Measurements from ENCODE around the gene PRMT1.

PRMT1 gene

DNA sequence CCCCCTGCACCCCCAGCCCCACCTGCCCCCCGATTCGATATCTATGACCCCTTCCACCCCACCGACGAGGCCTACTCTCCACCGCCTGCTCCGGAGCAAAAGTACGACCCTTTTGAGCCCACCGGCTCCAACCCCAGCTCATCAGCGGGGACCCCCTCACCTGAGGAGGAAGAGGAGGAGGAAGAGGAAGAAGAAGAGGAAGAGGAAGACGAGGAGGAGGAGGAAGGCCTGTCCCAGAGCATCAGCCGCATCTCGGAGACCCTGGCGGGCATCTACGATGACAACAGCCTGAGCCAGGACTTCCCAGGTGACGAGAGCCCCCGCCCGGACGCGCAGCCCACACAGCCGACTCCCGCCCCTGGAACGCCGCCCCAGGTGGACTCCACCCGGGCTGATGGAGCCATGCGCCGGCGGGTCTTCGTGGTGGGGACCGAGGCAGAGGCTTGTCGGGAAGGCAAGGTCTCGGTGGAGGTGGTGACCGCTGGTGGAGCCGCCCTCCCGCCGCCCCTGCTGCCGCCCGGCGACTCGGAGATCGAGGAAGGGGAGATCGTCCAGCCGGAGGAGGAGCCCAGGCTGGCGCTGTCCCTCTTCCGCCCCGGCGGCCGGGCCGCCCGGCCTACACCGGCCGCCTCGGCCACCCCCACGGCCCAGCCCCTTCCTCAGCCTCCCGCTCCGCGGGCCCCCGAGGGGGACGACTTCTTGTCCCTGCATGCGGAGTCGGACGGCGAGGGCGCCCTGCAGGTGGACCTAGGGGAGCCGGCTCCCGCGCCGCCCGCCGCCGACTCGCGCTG, 25.8 kb upstream of the PRMT1 start:
- DNase-seq (ENCODE audit: low read depth): no peak

DNA sequence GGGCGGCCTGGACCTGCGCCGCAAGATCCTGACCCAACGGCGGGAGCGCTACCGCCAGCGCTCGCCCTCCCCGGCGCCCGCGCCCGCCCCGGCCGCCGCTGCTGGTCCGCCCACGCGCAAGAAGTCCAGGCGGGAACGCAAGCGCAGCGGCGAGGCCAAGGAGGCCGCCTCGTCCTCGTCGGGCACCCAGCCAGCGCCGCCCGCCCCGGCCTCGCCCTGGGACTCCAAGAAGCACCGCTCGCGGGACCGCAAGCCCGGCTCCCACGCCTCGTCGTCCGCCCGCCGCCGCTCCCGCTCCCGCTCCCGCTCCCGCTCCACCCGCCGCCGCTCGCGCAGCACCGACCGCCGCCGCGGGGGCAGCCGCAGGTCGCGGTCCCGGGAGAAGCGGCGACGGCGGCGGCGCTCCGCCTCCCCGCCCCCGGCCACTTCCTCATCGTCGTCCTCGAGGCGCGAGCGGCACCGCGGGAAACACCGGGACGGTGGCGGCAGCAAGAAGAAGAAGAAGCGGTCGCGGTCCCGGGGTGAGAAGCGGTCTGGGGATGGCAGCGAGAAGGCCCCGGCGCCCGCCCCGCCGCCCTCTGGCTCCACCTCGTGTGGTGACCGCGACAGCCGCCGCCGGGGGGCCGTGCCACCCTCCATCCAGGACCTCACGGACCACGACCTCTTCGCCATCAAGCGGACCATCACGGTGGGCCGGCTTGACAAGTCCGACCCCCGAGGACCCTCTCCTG, 25.1 kb upstream of the PRMT1 start:
- no peak for DNase-seq (ENCODE audit: low read depth)

DNA sequence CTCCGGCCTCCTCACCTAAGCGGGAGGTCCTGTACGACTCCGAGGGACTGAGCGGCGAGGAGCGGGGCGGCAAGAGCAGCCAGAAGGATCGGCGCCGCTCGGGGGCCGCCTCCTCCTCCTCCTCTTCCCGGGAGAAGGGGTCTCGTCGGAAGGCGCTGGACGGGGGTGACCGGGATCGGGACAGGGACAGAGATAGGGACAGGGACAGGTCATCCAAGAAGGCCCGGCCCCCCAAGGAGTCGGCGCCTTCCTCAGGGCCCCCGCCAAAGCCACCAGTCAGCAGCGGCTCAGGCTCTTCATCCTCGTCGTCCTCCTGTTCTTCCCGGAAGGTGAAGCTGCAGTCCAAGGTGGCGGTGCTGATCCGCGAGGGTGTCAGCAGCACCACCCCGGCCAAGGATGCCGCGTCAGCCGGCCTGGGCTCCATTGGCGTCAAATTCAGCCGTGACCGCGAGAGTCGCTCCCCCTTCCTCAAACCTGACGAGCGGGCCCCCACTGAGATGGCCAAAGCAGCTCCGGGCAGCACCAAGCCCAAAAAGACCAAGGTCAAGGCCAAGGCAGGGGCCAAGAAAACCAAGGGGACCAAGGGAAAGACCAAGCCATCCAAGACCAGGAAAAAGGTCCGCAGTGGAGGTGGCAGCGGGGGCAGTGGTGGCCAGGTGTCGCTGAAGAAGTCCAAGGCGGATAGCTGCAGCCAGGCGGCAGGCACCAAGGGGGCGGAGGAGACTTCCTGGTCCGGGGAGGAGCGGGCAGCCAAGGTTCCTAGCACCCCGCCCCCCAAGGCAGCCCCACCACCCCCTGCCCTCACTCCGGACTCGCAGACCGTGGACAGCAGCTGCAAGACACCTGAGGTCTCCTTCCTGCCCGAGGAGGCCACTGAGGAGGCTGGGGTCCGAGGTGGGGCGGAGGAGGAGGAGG, 24.3 kb upstream of the PRMT1 start:
- DNase-seq (ENCODE audit: low read depth): no peak

DNA sequence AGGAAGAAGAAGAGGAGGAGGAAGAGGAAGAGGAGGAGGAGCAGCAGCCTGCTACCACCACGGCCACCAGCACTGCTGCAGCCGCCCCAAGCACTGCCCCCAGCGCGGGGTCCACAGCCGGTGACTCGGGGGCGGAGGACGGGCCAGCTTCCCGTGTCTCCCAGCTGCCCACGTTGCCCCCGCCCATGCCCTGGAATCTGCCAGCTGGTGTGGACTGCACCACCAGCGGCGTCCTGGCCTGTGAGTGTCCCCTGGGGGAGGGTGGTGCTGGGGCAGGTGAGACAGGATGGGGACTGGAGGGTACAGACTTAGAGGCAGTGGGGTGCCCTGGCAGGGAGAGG, 23.6 kb upstream of the PRMT1 start:
- DNase-seq (ENCODE audit: low read depth): no peak

DNA sequence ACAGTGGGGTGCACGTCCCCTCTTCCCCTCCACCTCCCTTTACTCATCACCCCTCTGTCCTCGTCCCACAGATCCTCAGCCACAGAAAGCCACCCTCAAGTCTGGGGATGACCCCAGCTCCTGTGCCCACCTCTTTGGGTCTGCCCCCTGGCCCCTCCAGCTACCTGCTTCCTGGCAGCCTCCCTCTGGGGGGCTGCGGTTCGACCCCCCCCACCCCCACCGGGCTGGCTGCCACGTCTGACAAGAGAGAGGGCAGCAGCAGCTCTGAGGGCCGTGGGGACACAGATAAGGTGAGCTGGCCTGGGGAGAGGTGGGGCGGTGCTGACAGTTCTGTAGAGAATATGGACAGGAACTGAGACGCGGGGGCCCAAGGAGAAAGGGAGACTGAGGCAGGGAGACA, 22.5 kb upstream of the PRMT1 start:
- no peak for DNase-seq (ENCODE audit: low read depth)

DNA sequence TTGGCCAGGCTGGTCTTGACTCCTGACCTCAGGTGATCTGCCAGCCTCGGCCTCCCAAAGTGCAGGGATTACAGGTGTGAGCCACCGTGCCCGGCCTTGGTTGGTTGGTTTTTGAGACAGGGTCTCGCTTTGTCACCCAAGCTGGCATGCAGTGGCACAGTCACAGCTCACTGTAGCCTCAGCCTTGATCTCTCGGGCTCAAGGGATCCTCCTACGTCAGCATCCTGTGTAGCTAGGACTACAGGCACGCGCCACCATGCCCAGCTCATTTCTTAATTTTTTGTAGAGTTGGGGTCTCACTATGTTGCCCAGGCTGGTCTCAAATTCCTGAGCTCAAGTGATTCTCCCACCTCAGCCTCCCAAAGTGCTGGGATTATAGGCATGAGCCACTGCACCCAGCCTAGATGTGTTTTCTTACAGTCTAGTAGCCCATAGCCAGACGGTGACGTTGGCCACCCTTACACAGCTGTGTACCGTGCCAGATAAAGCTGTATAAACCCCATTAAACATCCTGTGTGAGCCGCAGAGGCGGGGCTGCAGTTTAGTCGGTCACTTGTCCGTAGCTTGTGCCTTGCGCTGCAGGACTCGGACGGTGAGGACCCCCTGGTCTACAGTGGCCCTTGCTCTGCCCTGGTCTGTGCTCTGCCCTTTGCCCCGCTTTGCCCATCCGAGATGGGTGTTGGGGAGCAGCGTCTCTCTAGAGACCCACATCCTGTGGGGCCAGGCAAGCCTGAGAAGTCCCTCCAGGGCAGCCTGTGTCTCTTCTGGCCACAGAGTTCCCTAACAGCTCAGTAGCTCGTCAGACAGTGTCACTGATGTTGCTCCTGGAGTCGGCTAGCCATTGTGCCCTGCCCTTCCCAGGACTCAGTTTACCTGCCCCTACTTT, 21.3 kb upstream of the PRMT1 start:
- no peak for DNase-seq (ENCODE audit: low read depth)

DNA sequence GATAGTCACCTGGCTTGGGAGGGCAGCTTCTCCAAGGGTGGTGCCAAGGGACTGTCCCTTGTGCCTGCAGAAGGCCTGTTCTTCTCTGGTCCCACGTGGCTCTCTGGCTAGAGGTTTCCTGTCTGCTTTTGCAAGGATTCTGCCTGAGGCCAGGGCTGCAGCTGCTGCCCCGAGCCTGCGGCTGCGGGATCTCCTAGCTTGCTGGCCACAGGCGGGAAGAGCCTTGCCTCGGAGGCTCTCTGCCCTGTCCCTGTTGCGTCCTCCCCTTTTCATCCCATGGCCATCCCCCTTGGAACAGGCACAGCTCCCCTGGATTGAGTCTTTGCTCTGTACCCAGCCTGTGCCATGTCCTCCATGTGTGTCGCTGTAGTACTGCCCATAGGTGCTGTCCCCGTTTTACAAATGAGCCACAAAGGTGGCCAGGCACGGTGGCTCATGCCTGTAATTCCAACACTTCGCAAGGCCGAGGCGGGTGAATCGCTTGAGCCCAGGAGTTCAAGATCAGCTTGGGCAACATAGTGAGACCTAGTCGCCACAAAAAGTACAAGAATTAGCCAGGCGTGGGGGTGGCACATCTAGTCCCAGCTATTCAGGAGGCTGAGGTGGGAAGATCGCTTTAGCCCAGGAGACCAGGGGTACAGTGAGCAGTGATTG, 20.5 kb upstream of the PRMT1 start:
- no peak for DNase-seq (ENCODE audit: low read depth)

DNA sequence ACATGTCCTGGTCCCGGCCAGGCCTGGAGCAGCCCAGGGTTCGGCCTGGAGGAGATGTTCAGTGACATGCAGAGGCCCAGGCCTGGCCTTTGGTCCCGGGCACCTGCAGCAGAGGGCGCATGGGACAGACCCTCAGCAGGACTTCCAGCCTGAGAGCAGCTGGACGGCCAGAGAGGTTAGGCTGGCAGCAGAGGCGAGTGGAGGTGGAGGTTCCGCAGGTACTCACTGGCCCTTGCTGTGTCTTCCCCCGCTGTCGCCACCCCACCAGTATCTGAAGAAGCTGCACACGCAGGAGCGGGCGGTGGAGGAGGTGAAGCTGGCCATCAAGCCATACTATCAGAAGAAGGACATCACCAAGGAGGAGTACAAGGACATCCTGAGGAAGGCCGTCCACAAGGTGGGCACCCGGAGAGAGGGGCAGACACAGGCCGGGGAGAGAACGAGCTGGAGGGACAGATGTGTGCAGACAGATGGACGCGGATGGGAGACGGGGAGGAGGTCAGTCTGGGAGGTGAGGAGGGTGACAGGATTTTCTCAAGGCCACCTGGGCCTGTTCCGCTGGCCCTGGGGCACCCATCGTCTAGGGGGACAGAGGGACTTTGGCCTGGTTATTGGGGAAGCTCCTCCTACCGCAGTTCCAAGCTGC, 19.5 kb upstream of the PRMT1 start:
- no peak for DNase-seq (ENCODE audit: low read depth)

DNA sequence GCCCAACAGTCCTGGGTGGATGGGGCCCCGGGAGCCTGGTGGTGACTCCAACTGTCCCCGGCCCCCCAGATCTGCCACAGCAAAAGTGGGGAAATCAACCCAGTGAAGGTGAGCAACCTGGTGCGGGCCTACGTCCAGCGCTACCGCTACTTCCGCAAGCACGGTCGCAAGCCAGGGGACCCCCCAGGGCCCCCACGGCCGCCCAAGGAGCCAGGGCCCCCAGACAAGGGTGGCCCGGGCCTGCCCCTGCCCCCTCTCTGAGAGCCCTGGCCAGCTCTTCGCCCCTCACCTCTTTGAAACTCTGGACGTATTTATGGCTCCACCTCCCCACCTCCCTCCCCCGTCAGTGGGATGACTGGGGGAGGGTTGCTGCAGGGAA, 18.9 kb upstream of the PRMT1 start:
- DNase-seq (ENCODE audit: low read depth): no peak

DNA sequence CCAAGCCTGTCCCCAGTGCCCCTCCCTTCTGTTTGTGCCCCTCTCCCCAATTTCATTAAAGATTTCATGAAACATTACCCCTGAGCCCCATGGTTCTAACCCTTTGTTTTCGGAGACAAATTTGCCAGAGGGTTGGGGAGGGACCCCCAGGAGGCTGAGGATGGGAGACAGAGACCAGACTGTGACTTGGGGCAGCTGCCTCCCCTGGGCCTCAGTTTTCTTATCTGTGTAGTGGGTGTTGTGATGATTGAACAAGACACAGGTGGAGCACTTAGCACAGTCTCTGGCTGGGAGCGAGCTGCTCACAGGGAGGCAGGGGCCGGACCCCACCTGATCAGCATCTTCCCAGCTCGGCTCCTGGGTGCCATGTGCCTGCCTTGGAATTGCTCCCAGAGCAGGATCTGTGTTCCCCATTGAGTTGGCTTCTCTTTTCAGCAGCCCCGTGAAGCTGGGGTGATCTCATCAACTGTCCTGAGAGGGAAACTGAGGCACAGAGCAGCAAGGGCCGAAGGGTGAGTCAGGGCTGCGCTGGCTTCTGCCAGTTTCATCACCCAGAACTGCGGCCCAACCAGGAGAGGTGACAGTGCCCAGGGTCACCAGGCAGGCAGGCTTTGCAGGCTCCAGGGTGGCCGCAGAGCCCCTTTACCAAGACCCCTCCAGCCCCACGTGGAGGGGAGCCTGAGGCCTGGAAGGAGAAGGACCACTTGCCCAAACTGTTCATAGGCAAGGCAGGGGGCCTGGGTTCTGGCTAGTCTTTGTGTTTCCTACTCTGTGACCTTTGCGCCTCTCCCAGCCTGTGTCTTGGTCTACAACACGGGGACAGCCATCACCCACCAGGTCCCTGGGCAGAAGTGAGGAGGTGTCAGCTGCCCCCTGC, 18.3 kb upstream of the PRMT1 start:
- DNase-seq (ENCODE audit: low read depth): no peak

DNA sequence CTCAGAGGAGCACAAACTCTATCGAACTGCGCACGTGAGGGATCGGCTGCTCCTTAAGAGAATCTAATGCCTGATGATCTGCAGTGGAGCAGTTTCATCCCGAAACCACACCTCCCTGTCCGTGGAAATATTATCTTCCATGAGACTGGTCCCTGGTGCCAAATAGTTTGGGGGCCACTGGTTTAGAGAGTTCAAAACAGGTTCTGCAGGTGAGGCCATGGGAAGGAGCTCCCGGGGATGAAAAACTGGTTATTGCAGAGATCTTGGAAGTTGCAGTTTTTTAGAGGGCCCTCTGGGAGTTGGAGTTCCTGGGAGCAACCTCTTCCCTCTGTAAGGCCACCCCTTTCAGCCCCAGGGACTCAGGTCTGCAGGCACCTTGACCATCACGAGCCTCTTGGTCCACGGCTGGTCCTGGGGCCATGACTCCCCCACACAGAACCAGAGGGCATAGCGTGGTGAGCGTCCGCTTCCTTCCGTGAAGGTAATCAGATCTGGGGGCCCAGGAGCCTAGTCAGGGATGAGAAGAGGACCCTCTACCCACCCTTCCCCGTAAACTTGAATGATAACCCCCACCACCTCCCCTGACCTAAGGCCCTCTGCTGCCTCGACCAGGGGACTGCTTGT, 16.6 kb upstream of the PRMT1 start:
- DNase-seq (ENCODE audit: low read depth): no peak

DNA sequence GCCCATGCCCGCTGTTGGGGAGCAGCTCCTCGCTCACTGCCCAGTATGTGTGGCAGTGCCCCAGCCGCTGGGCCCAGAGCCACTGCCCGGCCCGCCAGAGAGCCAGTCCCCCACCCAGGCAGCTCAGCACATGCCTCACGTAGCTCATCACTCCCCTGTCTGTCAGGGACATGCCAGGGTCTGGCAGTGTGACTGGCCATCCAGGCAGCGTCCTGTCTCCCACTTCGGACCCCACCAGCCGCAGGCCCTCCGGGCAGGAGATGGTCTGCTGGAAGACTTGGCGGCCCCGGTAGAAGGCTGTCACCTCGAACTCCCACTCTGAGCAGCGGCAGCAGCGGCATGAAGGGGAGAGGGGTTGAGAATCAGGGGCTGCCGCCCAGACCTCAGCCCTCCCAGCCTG, 15.1 kb upstream of the PRMT1 start:
- no peak for DNase-seq (ENCODE audit: low read depth)

DNA sequence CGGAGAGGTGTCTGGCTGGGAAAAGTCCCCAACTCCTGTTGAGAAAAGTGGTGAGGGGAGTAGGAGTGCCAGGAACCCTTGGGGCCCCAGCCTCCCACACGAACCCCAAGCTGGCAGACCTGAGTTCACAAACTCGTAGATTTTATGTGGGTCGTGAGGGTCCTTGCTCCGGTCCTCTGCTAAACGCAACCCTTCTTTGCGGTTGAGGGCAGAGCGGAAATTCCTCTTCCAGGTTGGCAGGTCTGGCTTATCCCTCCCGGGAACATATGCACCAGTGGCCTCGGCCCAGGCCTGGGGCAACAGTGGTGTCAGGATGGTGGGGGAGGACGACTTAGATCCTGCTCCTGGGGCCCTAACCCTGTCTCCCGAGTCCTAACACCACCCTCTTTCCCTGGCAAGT, 13.8 kb upstream of the PRMT1 start:
- DNase-seq (ENCODE audit: low read depth): no peak

DNA sequence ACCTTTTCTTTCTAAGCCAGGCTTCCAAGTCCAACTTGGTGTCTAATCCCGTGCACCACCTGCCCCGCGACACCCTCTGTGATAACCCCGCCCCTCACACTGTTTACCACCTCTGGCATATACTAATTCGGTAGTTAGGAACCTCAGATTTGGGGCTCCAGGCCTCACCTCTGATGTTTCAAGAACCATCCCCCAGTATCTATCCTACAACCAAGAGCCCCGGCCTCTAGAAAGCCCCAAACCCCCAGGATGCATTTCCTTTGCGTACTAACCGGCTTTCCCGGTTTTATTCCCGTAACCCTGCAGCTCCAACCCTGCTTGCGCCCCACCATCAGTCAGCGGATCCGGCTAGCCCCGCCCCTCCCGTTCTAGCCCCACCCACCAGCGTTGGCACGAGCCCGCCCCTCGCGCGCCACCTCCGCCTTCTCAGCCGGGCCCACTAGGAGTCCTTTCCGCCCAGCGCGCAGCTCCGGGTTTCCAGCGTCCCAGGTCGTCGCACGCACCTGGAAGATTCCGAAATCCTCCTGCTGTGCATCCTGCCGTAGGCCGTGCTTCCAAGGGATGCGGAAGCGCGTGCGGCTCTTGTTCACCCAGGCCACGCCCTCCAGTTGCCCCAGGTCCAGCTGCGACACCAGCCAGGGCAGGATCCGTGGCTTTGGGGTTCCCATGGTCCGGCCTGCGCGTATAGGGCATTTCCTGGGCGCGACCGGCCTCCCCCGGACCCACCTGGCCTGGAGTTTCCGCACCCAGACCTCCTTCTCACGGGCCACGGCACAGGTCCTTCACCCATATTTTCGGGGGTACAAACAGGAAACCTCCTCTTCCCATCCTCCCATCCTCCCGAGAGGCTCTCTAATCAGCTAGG, 12.7 kb upstream of the PRMT1 start:
- DNase-seq (ENCODE audit: low read depth): peak; percentile 86

DNA sequence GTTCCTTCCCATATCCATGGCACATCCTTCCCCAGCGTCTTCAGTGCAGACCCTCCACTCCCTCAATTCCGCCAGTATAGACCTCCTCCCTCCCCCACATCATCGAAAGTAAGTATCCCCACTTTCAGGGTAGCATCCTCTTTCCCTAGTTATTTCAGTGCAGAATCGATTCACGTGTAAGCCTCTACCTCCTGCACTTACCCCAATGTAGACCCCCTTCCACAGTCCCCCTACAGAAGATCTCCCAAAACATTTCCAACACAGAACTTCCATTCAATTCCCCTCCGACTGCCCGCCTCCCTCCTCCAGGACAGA, 12.1 kb upstream of the PRMT1 start:
- DNase-seq (ENCODE audit: low read depth): no peak

DNA sequence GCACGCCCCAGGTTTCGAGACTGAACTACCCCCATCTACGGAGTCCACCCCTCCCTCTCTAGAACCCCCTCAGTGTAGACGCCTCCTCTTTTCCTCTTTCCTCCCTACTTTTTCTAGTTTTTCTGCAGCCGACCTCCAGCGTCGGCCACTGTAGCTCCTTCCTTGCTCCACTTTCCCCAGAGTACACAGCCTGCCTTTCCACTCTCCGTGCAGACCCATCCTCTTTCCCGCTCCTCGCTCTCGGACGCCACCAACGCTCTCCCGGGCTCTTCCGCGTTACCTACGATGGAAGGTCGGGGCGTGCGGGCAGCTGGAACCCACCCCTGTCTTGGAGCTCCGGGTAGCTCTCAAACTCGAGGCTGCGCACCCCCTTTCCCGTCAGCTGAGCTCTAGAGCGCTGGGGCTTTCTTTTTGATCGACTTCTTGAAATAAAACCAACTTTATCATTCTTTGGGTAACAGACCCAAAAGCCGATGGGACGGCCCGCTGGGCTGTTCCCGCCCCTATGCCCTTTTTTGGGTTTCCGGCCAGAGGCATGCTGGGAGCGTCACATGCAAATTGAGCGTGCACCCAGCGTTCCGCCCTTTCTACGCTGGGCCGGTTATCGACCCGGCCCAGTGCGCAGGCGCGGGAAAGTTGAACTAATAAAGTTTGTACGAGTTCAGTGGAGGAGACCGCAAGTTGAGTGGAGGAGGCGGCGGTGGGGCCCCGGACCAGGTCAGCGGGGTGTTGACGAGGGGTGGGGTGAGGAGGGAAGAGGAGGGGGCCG, 11.5 kb upstream of the PRMT1 start, which contains the start of the genes BCL2L12 and IRF3:
TSS of gene BCL2L12 (plus strand) at position 583 of the 769 bp plus-strand sequence. CDS start 760 bp downstream, outside the sequence.
TSS of gene IRF3 (minus strand) at position 507 of the 769 bp plus-strand sequence. CDS start 1,019 bp downstream, outside the sequence.
- DNase-seq (ENCODE audit: low read depth): peak; percentile 99

DNA sequence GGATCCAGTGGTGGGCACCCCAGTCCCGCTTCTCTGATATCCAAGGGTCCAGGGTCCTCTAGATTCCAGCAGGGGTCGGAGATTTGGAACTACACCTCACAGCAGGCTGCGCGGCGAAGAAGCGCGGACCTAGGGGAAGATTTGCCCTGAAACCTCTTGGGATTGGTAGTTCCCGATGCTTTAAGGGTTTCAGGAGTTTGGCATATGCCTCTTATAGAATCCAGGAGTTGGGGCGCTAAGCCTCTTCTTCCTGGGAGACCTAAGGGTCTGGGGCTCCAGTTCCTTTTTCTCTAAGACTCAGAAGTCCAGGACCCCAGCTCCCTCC, 11.0 kb upstream of the PRMT1 start:
- DNase-seq (ENCODE audit: low read depth): no peak

DNA sequence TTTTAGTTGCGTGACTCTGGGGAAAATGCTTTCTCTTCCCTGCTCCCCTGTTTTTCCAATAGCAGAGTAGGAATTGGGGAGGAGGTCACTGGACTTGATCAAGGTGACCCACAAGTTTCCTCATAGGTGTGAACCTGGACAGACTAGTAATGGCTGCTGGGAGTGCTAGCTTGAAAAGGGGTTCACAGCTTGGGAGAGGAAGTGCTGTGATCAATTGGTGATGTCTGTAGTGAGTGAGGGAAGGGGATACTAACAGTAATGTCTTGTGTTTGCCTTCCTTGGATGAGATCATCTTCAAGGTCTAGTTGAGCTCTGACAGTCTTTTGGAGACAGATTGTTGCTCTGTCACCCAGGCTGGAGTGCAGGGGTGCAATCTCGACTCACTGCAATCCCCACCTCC, 9.6 kb upstream of the PRMT1 start:
- DNase-seq (ENCODE audit: low read depth): no peak
